OCI-LY3 (cell line): ENCODE results near the gene TMEM258.

Experiments used
- H2AFZ ChIP-seq: fragments of 200-600, 300-600 bp; shearing (Covaris generic); 2 replicates; pipeline ENCODE4 v1.6.0; 2014; ENCODE audit warnings: antibody characterized with exemption, low read depth, low read length
- H3K27ac ChIP-seq: fragments of 200-600, 300-600 bp; sonication (generic); 2 replicates; pipeline ENCODE4 v1.5.1; 2014; ENCODE audit warnings: mild to moderate bottlenecking, low read length, moderate library complexity, mixed read lengths
- H3K27me3 ChIP-seq: fragments of 200-600, 300-600 bp; sonication (generic); 2 replicates; pipeline ENCODE4 v1.6.1; 2014; ENCODE audit warnings: low read depth, low read length, mixed read lengths
- H3K36me3 ChIP-seq: fragments of 200-600, 300-600 bp; sonication (generic); replicated peaks from 2 replicates; pipeline ENCODE3; 2014; ENCODE audit warnings: low read depth, low read length, mixed read lengths
- H3K4me1 ChIP-seq: fragments of 300-600, 200-600 bp; sonication (generic); 2 replicates; pipeline ENCODE4 v1.6.1; 2014; ENCODE audit warnings: low read length, mixed read lengths
- H3K4me2 ChIP-seq: fragments of 200-600, 300-600 bp; sonication (generic); 2 replicates; pipeline ENCODE4 v1.6.1; 2014; ENCODE audit warnings: low read length, mixed read lengths
- H3K4me3 ChIP-seq: fragments of 300-600, 200-600 bp; sonication (generic); 2 replicates; pipeline ENCODE4 v1.5.1; 2014; ENCODE audit warnings: antibody characterized with exemption, mild to moderate bottlenecking, low read length, moderate library complexity
- H3K79me2 ChIP-seq: fragments of 300-600, 200-600 bp; shearing (Covaris generic); 2 replicates; pipeline ENCODE4 v1.6.1; 2014; ENCODE audit warnings: mild to moderate bottlenecking, low read length, mixed read lengths
- H3K9ac ChIP-seq: fragments of 300-600, 200-600 bp; shearing (Covaris generic); 2 replicates; pipeline ENCODE4 v1.6.0; 2014; ENCODE audit warnings: mild to moderate bottlenecking, low read length, moderate library complexity
- H3K9me3 ChIP-seq: fragments of 200-600, 300-600 bp; shearing (Covaris generic); 2 replicates; pipeline ENCODE4 v1.6.1; 2014; ENCODE audit warnings: low read length, mixed read lengths; ENCODE audit not compliant: insufficient read depth
- H4K20me1 ChIP-seq: fragments of 200-600, 300-600 bp; sonication (generic); 2 replicates; pipeline ENCODE4 v1.6.1; 2016; ENCODE audit warnings: low read length, mixed read lengths; ENCODE audit not compliant: insufficient read depth
- CTCF ChIP-seq: fragments of 200-600, 300-600 bp; sonication (generic); IDR thresholded peaks from 2 replicates; pipeline ENCODE4 v1.5.1; 2014; ENCODE audit warnings: antibody characterized with exemption, low read length, low read depth
- EZH2phosphoT487 ChIP-seq: fragments of 200-600 bp; shearing (Covaris generic); IDR thresholded peaks from 2 replicates; pipeline ENCODE4 v1.6.1; 2018; ENCODE audit warnings: antibody characterized with exemption, mixed run types, low read depth

The TMEM258 gene

DNA sequence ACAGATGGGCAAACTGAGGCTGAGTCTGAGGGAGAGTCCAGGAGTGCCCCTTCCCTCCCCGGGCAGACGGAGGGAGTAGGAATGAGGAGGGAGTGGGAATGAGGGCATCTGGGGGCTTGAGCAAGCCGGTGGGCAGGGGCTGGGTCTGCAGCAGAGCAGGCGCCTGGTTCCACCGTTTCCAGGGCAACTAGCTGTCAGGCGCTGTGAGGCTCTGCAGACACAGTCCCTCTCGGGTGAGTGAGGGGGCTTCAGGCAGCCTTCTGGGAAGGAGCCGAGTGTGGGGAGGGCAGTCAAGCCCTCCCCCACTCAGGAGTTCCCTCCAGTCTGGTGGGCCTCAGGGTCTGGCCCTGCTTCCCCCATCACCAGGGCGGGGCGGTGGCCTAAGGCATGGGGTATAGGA is 19.0 kb downstream of the TMEM258 start:
- no peak overlapping the region for H3K27ac ChIP-seq
- H3K4me3 ChIP-seq = no peak overlapping the region
- no peak for TF ChIP-seq CTCF
- no peak for TF ChIP-seq EZH2phosphoT487
- no peaks in the 10 kb centered on the region; the same call in 1 of the 2 replicates for H3K4me1 ChIP-seq
- H3K36me3 ChIP-seq = no peaks in the 10 kb centered on the region
- no peaks in the 10 kb centered on the region for H3K79me2 ChIP-seq
- no peak overlapping the region for H3K9ac ChIP-seq
- no peak overlapping the region for H2AFZ ChIP-seq
- H3K9me3 ChIP-seq = no peaks in the 10 kb centered on the region
- H3K4me2 ChIP-seq = no peak overlapping the region
- H4K20me1 ChIP-seq = no peaks in the 10 kb centered on the region
- H3K27me3 ChIP-seq = no peaks in the 10 kb centered on the region

- Histone ChIP-seq H3K4me3 (no peak overlapping the region), H3K36me3 (no peaks in the 10 kb centered on the region), H3K4me1 (no peaks in the 10 kb centered on the region; the same call in 1 of the 2 replicates), H3K27me3 (no peaks in the 10 kb centered on the region), H4K20me1 (no peaks in the 10 kb centered on the region), H3K27ac (no peak overlapping the region), H3K79me2 (no peaks in the 10 kb centered on the region), H2AFZ (no peak overlapping the region), H3K9me3 (no peaks in the 10 kb centered on the region), H3K9ac (no peak overlapping the region), H3K4me2 (no peak overlapping the region)
- TF ChIP-seq EZH2phosphoT487 = no peak
- TF ChIP-seq CTCF = no peak
Measured at GRCh38 chr11:61771985-61772455, 20.4 kb downstream of the TMEM258 start.

- H3K36me3 ChIP-seq = no peaks in the 10 kb centered on the region
- H2AFZ ChIP-seq = no peak overlapping the region
- H3K79me2 ChIP-seq = no peaks in the 10 kb centered on the region
- no peak overlapping the region for H3K4me3 ChIP-seq
- H3K9ac ChIP-seq = no peak overlapping the region
- H3K27me3 ChIP-seq = no peaks in the 10 kb centered on the region
- H4K20me1 ChIP-seq = no peaks in the 10 kb centered on the region
- no peak overlapping the region for H3K4me2 ChIP-seq
- H3K4me1 ChIP-seq = no peaks in the 10 kb centered on the region; the same call in 1 of the 2 replicates
- no peak for TF ChIP-seq EZH2phosphoT487
- no peak for TF ChIP-seq CTCF
- no peaks in the 10 kb centered on the region for H3K9me3 ChIP-seq
- no peak overlapping the region for H3K27ac ChIP-seq
Measured at GRCh38 chr11:61771195-61771894, 21.1 kb downstream of the TMEM258 start.

DNA sequence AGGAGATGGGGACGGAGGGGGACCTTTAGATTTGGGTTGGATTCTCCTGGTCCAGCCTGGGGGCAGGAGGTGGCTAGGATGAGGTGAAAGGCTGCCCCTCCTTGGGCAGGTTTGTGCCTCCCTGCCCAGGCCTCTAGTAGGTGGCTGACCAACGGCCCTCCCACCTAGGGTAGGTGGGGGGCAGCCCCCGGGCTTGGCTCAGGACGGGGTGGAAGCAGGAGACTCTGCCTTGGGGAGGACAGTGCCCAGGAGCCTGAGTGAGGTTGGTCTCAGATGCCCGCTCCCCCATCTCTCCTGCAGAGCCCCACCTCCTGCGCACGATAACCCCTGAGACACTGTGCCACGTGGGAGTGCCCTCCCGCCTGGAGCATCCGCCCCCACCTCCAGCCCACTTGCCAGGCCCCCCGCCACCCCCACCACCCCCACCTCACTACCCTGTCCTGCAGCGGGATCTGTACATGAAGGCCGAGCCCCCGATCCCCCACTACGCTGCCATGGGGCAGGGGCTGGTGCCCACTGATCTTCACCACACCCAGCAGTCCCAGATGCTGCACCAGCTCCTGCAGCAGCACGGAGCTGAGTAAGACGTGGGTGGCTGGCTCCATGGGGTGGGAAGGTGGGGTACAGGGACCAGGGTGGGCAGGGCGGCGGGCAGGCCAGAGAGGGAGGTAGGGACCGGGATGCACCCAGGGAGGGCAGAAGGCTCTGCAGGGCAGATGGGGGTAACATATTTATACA is 22.3 kb downstream of the TMEM258 start:
- H3K9me3 ChIP-seq = no peaks in the 10 kb centered on the region
- no peaks in the 10 kb centered on the region for H3K36me3 ChIP-seq
- H3K9ac ChIP-seq = no peak overlapping the region
- no peak overlapping the region for H3K4me3 ChIP-seq
- H3K79me2 ChIP-seq = no peaks in the 10 kb centered on the region
- H3K27ac ChIP-seq = no peak overlapping the region
- H2AFZ ChIP-seq = no peak overlapping the region
- no peak overlapping the region for H3K4me2 ChIP-seq
- TF ChIP-seq CTCF = no peak
- no peak for TF ChIP-seq EZH2phosphoT487
- no peaks in the 10 kb centered on the region for H4K20me1 ChIP-seq
- no peaks in the 10 kb centered on the region; the same call in 1 of the 2 replicates for H3K4me1 ChIP-seq
- no peaks in the 10 kb centered on the region for H3K27me3 ChIP-seq
